HUDEP-2 (cell line): ENCODE data around the gene MYBL2.
"Not testable (repeated sequence)": the region's sequence is repeated elsewhere in the genome, so short reads cannot be mapped to it uniquely, and the experiment has no call there.

ENCODE experiments used
- DNase-seq, 76 experiments: peaks; one replicate each; lab custom pipeline; 2025; ENCODE audit not compliant: unreplicated experiment in 76 of 76; lab: John Stamatoyannopoulos, UW

MYBL2 gene

DNA sequence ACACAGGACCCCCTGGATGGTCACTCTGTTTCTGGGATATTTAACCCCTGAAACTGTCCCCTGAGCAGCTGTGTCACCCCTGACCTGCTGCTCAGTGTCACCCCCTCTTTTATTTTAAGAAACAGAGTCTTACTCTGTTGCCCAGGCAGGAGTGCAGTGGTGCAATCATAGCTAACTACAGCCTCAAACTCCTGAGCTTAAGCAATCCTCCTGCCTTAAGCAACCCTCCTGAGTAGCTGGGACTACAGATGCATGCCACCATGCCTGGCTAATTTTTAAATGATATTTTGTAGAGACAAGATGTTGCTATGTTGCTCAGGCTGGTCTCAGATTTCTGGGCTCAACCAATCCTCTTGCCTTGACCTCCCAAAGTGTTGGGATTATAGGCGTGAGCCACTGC is 81.4 kb downstream of the MYBL2 start:
- no peak for DNase-seq

DNA sequence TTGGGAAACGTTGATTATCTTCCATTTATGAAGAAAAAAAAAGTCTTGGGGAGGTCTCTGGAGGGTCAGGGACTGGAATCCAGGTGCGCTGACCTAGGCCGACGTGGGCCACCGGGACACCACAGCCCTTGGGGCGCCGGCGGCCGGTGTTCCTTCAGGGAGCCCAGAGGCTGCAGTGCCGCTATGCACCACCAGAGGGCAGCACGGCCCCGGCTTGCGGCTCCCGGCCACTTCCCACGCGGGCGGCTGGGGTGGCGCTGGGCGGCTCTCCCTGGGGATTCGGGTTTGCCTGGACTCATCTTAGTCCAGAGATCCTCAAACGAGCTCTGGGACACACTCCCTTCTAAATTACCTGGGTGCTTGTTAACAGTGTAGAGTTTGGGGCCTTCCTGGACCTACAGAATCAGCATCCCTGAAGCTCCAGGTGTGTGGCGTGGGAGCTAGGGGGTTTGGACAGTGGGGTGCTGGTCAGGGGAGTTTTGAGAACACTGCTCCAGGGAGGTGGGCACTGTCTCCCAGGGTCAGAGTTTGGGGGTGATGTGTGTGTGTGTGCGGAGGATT is 82.9 kb downstream of the MYBL2 start:
- DNase-seq = peak in 59 of 76 experiments; percentile 2 to 78 (median 47)

DNA sequence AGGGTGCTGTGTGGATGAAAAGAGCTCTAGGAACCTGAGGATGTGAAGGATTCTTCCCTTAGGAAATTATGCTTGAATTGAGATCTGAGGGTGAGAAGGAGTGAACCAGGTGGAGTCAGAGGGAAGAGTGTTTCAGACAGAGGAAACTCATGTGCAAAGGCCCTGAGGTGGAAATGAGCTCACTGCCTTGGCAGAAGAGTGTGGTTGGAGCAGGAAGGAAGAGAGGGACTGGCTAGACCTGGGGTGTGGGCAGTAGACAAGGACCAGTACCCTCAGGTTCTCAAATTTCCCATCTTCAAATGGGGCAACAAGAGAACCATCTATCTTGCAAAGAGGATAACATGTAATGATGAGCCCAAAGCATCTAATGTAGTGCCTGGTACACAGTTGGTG is 83.9 kb downstream of the MYBL2 start:
- no peak for DNase-seq

DNA sequence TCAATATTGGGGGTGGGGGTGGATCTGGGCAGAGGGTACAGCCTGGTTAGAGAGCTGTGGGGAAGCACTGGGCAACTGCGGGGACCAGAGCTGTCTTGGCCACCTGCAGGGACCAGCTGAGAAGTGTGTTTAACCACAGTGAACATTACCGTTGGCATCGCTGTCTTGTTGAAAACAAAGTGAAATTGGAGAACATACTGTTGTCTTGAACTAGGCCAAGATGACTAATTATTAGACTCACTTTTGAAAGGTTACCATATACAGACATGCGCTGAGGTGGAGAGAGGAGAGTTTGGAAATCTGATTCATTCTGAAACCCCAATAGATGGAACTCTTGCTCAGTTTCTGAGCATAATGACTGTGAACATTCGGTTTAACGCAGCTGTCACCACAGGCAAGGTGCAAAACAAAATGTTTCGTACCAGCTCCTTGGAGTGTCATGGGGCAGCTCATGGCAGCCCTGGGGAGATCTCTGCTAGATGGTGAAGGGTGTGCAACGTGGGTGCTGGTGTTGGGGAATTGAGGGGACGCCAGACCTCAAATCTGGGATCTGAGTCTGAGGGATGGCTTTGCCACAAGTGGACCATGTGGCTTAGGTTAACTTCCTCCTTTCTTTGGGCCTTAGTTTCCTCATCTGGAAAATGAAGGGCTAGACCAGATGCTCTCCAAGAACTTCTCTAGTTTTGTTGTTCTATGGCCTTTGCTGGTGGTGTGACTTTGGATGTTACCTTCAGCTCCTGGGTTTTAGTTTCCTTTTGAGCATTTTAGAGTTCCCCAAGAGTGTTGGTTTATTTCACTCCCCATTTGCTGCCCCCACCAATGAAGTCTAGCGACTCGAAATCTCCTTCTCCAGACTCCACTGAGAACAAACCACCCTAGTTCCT is 84.5 kb downstream of the MYBL2 start:
- no peak for DNase-seq

DNA sequence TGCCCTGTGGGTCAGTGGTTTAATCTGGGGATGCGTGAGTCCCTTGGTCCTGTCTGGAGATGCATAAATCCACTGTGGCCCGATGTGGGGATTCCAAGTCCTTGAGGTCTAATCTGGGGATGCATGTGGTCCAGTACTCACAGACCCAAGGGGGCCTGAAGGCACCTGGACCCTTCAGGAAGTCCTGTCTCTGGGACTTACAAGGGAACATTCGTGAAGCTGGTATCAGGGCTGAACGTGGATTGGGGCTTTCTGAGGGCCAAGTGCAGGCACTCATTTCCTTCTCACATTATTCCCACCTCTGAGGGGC is 85.1 kb downstream of the MYBL2 start:
- DNase-seq = no peak

DNA sequence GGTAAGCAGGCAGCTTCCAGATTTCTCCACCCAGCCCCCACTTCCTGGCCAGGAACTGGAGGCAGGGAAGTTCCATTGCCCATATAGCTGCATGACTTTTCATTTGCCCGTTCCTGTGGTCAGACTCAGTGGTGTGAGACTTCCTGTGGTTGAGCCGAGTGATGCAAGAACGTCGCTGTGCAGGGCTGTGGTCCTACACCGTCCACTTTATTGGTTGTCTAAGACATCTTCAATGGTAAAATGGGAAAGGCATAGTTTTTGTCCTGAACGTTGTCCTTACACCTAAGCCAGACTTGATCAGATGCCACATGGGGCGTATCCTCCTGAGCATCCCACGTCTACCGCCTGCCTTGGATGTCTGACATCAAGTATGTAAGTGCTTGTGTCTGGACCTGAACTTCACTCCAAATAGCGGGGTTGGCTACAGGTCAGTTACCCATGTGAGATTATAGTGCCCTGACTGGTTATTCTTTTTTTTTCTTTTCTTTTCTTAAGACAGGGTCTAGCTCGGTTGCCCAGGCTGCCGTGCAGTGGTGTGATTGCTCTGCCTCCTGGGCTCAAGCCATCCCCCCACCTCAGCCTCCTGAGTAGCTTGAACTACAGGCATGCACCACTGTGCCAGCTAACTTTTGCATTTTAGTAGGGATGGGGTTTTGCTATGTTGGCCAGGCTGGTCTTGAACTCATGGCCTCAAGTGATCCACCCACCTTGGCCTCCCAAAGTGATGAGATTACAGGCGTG is 85.8 kb downstream of the MYBL2 start:
- no peak for DNase-seq

DNA sequence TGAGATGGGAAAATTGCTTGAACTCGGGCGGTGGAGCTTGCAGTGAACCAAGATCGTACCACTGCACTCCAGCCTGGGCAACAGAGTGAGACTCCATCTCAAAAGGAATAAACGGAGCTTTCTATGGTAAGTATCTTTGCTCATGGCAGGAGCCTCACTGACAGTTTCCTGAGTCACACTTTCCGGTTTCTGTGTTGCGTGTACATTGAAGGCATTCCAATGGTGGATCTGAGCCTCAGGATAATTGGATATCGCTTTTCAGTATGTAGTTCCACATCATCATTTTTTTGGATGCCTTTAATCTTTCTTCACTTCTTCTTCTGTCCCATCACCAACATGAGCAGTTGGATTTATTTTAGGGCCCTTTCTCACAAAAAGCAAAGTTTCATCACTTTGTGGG is 88.5 kb downstream of the MYBL2 start:
- DNase-seq = no peak

DNA sequence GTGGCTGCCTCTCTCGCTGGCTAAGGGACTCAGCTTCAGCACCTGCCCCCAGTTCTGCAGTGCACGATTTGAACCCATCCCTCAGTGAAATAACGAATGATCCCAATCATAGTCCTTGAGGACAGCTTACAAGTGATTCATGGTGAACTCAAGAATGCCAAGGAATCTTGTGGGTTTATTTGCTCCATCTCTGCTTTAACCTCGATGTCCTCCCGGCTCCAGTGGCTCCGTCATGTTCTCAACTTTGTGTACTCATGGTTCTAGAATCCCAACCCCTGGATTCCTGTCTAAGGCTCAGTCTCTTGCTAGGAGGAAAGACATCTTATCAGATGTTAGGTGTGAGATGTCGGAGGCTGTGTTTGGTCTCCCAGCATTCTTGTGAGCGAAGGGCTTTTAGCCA is 88.9 kb downstream of the MYBL2 start:
- no peak for DNase-seq

DNA sequence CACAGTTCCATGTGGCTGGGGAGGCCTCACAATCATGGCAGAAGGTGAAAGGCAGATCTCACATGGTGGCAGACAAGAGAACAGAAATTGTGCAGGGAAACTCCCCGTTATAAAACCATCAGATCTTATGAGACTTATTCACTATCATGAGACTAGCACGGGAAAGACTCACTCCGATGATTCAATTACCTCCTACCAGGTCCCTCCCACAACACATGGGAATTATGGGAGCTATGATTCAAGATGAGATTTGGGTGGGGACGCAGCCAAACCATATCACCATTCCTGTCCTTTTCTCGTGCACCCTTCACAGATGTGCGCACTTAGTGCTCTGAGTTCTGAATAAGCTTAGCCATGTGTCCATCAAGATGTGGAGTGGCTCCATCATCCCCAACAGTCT is 91.0 kb downstream of the MYBL2 start:
- DNase-seq = not testable (repeated sequence)

DNA sequence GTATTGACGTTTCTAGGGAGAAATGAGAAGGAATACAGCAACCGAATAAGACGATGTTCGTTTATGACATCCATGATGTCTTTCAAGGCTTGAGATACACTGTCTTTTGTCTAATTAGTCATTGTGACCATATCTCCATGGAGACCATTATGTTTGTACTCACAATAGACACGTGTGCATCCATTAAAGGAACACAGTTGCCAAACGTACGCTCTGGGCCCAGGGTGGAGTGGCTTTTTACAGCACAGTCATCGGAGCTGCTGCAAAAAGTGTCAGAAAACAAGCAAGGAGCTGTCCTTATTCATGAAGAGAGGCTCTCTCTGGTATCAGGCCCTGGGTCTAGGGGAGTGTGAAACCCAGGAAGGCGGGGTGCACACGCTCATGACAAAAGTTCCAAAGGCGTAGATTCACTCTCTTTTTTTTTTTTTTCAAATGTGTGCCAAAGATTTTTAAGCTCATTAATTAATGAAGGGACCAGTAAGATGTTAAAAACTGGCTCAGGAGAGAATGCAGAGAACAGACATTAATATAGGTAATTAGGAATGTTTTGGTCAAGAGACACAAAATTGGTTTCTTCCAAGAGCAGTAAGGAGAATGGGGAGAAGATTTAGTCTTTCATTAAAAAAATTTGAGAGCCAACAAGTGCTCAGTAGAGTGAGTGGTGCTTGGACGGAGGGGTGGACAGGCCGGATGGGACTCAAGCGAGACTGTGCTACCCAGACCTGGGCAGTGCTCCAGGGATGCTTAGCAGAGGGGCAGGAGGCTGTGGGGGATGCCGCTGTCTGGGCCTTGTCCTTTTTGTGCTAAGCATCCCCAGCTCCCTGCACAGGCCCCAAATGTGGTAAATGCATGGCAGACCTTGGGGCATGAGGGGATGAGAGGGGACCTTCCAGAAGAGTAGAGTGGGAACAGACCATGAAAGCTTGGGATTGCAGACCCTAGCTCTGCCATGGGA is 94.7 kb downstream of the MYBL2 start:
- no peak for DNase-seq

DNA sequence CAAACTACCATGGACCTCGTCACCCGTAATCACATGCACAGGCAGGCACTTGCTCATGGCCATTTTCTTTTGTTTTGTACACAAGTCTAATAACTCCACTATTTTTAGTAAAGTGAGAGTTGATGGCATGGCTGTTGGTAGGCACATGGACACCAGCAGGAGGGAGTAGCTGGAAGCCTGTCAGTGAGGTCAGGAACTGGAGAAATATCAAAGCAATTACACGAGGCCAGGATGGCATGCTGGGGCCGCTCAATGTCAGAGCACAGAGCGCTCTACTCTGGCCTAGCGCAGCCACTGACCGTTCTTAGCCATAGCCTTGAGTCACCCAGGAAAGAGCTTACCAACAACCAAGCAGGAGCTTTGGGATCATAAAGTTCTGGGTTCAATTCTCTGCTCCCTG is 96.0 kb downstream of the MYBL2 start:
- DNase-seq = no peak

DNA sequence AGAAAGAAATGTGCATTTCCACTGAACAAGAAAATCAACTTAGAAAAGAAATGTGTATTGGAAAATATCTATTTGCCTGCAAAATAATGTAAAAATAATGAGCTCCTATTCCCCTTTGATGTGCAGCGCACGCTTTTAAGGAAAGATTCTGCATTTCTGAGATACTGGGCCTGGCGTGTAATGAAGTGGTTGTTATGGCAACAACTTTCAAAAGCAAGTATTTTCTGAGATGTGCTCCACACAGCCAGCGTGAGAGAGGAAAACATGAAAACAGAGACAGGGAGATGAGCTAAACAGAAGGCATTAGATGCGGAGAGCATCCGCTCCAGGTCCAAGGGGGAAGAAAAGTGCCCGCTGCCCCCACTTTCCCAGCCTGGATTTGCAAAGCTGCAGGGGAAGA is 99.0 kb downstream of the MYBL2 start:
- DNase-seq = no peak
